ENCODE measurements around the gene SRRM4. TPM values are rescaled to one million over a fixed set of nuclear protein-coding genes. Genes with fewer than 3 reads are reported as not detected.

SRRM4 gene
- total RNA-seq, 1 donor from 2014 or later: not detected

GRCh38 chr12:119117936-119118335 is 136.6 kb downstream of the SRRM4 start:
- no peak for DNase-seq (ENCODE audit: extremely low read depth, low read depth, low spot score)

- DNase-seq (ENCODE audit: extremely low read depth, low read depth, low spot score): no peak
These were observed 137.3 kb downstream of the SRRM4 start for GRCh38 chr12:119118625-119119024.

GRCh38 chr12:119122047-119122446 is 140.7 kb downstream of the SRRM4 start:
- no peak for DNase-seq (ENCODE audit: extremely low read depth, low read depth, low spot score)

- DNase-seq (ENCODE audit: extremely low read depth, low read depth, low spot score): no peak
These were observed 141.4 kb downstream of the SRRM4 start for GRCh38 chr12:119122751-119123150.

GRCh38 chr12:119128527-119128926 is 147.2 kb downstream of the SRRM4 start:
- DNase-seq (ENCODE audit: extremely low read depth, low read depth, low spot score): no peak

GRCh38 chr12:119129827-119130434 is 148.6 kb downstream of the SRRM4 start:
- no peak for DNase-seq (ENCODE audit: extremely low read depth, low read depth, low spot score)

- DNase-seq (ENCODE audit: extremely low read depth, low read depth, low spot score): no peak
These were observed 149.2 kb downstream of the SRRM4 start for GRCh38 chr12:119130523-119130922.

GRCh38 chr12:119134284-119135072 is 153.1 kb downstream of the SRRM4 start:
- DNase-seq (ENCODE audit: extremely low read depth, low read depth, low spot score): no peak

- DNase-seq (ENCODE audit: extremely low read depth, low read depth, low spot score): no peak
These were observed 155.6 kb downstream of the SRRM4 start for GRCh38 chr12:119136811-119137410.

- DNase-seq (ENCODE audit: extremely low read depth, low read depth, low spot score): no peak
These were observed 158.1 kb downstream of the SRRM4 start for GRCh38 chr12:119139448-119139847.

GRCh38 chr12:119145367-119145766 is 164.0 kb downstream of the SRRM4 start:
- no peak for DNase-seq (ENCODE audit: extremely low read depth, low read depth, low spot score)

- DNase-seq (ENCODE audit: extremely low read depth, low read depth, low spot score): no peak
These were observed 166.6 kb downstream of the SRRM4 start for GRCh38 chr12:119147847-119148448.

GRCh38 chr12:119149270-119149669 is 167.9 kb downstream of the SRRM4 start:
- DNase-seq (ENCODE audit: extremely low read depth, low read depth, low spot score): no peak

- DNase-seq (ENCODE audit: extremely low read depth, low read depth, low spot score): no peak
These were observed 170.2 kb downstream of the SRRM4 start for GRCh38 chr12:119151445-119152026.

- no peak for DNase-seq (ENCODE audit: extremely low read depth, low read depth, low spot score)
These were observed 172.4 kb downstream of the SRRM4 start for GRCh38 chr12:119153477-119154434.

GRCh38 chr12:119154435-119154818 is 173.1 kb downstream of the SRRM4 start:
- no peak for DNase-seq (ENCODE audit: extremely low read depth, low read depth, low spot score)

- no peak for DNase-seq (ENCODE audit: extremely low read depth, low read depth, low spot score)
These were observed 175.2 kb downstream of the SRRM4 start for GRCh38 chr12:119156401-119157044.

- DNase-seq (ENCODE audit: extremely low read depth, low read depth, low spot score): no peak
These were observed 176.2 kb downstream of the SRRM4 start for GRCh38 chr12:119157528-119157927.

- no peak for DNase-seq (ENCODE audit: extremely low read depth, low read depth, low spot score)
These were observed 176.6 kb downstream of the SRRM4 start for GRCh38 chr12:119157978-119158377.

- no peak for DNase-seq (ENCODE audit: extremely low read depth, low read depth, low spot score)
These were observed 177.1 kb downstream of the SRRM4 start for GRCh38 chr12:119158402-119158801.
